ENCODE measurements around the gene KCTD14.
A peak's percentile ranks its signal among the peaks of the same experiment; 100 is the strongest.
"Not testable (repeated sequence)": the region's sequence is repeated elsewhere in the genome, so short reads cannot be mapped to it uniquely, and the experiment has no call there.

KCTD14 gene, protein sequence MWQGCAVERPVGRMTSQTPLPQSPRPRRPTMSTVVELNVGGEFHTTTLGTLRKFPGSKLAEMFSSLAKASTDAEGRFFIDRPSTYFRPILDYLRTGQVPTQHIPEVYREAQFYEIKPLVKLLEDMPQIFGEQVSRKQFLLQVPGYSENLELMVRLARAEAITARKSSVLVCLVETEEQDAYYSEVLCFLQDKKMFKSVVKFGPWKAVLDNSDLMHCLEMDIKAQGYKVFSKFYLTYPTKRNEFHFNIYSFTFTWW

DNA sequence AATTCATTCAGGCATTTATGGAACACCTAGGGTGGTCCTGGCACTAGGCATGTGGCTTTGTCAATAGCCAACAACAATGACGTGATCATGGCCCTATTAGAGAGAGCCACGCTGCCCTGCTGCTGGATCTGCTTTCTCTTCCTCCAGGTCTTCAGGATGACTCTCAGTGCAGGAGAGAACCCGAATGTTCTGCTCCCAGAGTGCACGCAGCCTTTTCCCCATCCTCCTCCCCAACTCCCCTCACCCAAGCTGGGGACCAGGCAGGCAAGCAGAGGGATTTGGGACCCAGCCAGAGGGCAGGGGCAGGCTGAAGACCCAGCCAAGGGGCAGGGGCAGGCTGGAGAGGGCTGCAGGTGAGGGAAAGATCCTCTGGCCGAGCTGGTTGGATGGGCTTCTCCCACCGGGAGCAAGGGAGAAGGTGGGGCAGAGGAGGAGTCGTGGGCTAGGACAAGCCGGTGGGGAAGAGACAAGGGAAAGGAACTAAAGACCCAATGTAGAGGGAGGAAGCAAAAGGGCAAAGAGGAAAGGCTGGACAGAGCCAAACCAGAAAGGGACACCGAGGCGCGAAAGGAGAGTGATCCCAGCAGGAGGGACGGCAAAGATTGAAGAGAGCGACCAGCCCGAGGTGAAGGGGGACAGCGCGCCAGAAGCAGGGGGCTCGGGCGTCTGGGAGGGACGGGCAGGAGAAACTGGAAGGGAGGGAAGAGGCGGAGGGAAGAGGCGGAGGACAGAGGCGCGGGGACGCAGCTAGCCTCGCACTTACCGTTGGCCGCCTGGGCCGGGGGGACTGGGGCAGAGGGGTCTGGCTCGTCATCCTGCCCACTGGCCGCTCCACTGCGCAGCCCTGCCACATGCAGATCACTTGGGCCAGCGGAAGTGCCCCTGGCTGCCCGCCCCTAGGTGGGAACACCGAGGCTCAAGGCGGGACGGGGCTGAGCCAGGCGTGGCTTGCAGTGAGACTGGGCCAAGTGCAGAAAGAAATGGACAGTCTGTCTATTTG is at the start of gene KCTD14:
Gene KCTD14, minus strand, starts transcription at position 880 of the 1,000 bp plus-strand sequence. Its CDS starts 27 bp downstream, at position 853.
- no peak for DNase-seq (ENCODE audit: low read depth, low spot score)
- peak within 1 kb of the TSS; percentile 2 for H3K27ac ChIP-seq

DNA sequence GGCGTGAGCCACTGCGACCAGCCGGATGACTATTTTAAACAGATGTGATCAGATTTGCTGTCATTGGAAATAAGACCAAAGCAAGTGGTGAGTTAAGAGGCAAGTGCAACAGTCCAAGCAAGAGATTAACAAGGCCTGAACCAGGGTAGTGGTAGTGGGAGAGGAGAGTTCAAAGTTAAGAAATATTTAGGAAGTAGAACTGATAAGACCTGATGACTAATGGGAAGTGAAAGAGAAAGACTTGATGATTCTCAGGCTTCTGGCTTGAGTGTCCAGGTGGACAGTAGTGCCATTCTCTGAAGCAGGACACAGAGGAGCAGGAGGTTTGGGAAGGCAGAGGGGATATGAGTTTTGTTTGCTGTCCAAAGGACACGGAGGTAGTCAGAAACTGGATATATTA is 49.4 kb upstream of the KCTD14 start:
- DNase-seq (ENCODE audit: low read depth, low spot score), result no peak
- peak overlapping the region; percentile 8 for H3K27ac ChIP-seq

GRCh38 chr11:78071717-78072116 is 48.6 kb upstream of the KCTD14 start:
- peak overlapping the region; percentile 8 for H3K27ac ChIP-seq
- DNase-seq (ENCODE audit: low read depth, low spot score), result no peak

- no peak overlapping the region for H3K27ac ChIP-seq
- DNase-seq (ENCODE audit: low read depth, low spot score), result no peak
These were observed 47.5 kb upstream of the KCTD14 start for GRCh38 chr11:78070621-78071020.

DNA sequence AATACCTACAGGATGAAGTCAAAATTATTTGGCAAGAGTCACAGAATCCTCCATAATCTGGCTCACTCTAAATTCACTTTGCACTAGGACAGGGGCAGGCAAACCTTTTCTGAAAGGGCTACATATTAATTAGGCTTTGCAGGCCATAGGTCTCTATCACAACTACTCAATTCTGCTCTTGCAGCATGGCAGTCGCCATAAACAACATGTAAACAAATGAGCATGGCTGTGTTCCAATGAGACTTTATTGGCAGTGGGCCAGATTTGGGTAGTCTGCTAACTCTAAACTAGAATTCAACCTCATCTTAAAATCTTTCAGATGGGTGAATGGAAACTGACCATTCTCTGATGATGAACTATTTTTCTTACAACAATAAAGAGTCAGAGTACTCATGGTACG is 46.4 kb upstream of the KCTD14 start:
- no peak overlapping the region for H3K27ac ChIP-seq
- no peak for DNase-seq (ENCODE audit: low read depth, low spot score)

GRCh38 chr11:78067704-78068103 is 44.6 kb upstream of the KCTD14 start:
- no peak for DNase-seq (ENCODE audit: low read depth, low spot score)
- no peak overlapping the region for H3K27ac ChIP-seq

DNA sequence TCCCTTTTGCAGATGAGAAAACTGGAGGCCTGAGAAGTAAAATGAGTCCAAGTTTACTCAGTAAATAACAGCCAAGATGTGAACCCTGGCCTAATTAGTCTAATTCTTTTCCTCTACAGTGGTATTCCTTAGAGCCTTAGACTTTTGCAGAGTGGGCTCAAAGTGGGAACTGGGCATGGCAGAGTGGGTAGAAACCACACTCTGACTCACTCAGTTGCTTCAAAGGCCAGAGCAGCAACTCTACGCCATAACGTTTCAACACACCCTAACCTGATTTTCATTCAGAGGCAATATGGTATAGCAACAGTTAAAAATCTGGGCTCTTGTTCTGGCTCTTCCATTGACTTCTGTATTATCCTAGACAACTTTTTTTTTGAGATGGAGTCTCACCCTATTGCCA is 43.4 kb upstream of the KCTD14 start:
- DNase-seq (ENCODE audit: low read depth, low spot score), result no peak
- H3K27ac ChIP-seq, result no peak overlapping the region

DNA sequence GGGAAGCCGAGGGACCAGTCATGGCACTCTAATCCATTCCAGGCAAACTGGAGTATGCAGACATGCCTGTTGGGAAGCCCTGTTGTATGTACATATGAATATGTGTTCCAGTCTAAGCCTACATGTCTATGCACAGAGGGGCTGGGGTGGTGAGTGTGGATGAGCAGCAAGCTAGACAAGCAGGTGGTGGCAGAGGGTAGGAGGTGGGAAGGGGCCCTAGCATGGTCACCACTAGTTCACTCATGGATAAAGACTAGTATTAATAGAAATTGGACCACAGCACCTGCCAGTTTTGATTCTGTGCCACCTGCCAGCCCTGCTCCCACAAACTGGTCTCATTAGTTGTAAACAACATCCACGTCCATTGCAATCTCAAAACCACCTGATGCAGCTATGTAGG is 42.1 kb upstream of the KCTD14 start:
- DNase-seq (ENCODE audit: low read depth, low spot score), result no peak
- H3K27ac ChIP-seq, result no peak overlapping the region

DNA sequence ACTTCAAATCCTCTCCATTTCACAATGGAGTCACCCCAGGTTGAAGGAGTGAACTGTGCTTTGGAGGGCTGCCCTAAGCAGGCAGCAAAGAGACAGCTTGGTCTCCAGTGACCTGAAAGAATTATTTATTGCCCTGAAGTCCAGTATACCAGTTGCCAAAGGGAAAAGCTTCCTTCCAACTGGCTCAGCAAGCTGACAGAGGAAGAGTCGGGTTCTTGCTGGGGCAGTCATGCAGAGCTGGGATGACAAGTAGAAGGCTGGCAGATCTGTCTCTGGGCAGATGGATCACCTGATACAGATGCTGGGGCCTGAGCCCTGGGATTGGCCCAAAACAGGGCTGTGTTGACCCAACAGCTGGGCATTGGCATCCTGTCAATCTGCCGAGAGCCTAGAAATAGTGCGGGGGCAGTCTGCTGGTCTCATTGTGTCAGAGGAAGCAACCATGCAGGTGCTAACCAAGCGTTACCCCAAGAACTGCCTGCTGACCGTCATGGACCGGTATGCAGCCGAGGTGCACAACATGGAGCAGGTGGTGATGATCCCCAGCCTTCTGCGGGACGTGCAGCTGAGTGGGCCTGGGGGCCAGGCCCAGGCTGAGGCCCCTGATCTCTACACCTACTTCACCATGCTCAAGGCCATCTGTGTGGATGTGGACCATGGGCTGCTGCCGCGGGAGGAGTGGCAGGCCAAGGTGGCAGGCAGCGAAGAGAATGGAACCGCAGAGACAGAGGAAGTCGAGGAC is 40.5 kb upstream of the KCTD14 start, which contains the start of gene THRSP:
Gene THRSP, plus strand, starts transcription at position 422 of the 742 bp plus-strand sequence. Its CDS starts 21 bp downstream, at position 443.
- no peak for DNase-seq (ENCODE audit: low read depth, low spot score)
- no peak within 1 kb of the TSS for H3K27ac ChIP-seq

DNA sequence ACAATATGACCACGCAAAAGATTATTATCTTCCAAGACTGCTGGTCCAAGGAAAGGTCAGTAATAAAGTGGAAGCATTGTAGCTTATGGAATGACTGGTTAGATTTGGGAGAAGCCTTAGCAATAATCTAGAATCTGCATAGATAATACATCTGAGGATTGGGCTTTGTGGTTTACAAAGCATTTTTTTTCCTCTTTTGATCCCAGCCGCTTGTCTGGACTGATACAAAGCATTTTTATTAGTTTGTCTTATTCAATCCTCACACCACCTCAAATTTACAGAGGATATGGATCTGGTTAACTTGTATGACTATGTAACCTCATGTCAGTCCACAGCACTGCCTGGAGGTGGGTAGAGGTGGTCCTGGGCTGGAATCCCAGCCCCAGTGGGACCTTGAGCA is 39.6 kb upstream of the KCTD14 start:
- H3K27ac ChIP-seq, result no peak overlapping the region
- DNase-seq (ENCODE audit: low read depth, low spot score), result no peak

DNA sequence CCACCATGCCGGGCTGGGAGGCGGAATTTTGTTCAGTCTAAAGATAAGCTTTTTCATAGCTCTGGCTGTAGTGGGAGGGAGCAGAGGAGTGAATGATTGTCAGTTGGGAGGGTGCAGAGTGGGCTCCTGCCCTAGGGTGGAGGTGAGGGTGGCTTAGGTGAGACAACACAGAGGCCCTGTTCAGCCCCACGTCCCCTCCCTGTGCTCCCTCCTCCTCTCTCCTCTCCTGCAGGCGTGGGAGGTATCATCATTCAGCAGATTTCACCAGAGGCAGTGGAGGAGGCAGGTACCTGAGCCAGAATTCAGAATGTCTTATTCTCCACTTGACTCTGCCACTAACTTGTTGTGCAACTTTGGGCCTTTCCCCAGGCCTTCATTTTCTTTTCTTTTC is 38.8 kb upstream of the KCTD14 start:
- DNase-seq (ENCODE audit: low read depth, low spot score), result no peak
- H3K27ac ChIP-seq, result no peak overlapping the region

- no peak for DNase-seq (ENCODE audit: low read depth, low spot score)
- H3K27ac ChIP-seq, result no peak overlapping the region
These were observed 38.2 kb upstream of the KCTD14 start for GRCh38 chr11:78061088-78061920.

DNA sequence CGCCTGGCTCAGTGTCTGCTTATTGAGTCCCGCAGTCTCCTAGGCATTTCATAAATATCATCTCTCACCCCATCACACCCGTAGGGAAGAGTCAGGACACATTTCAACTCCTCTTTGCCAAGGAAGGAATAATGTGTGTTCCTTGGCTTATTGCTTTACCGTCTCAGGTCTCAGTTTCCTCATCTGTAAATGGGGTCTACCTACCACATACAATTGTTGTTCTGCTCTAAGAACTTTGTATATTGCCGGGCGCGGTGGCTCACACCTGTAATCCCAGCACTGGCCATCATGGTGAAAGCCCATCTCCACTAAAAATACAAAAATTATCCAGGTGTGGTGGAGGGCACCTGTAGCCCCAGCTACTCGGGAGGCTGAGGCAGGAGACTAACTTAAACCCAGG is 37.5 kb upstream of the KCTD14 start:
- no peak overlapping the region for H3K27ac ChIP-seq
- DNase-seq (ENCODE audit: low read depth, low spot score), result no peak

GRCh38 chr11:78059749-78060328 is 36.8 kb upstream of the KCTD14 start:
- DNase-seq (ENCODE audit: low read depth, low spot score); H3K27ac ChIP-seq: not testable (repeated sequence)

DNA sequence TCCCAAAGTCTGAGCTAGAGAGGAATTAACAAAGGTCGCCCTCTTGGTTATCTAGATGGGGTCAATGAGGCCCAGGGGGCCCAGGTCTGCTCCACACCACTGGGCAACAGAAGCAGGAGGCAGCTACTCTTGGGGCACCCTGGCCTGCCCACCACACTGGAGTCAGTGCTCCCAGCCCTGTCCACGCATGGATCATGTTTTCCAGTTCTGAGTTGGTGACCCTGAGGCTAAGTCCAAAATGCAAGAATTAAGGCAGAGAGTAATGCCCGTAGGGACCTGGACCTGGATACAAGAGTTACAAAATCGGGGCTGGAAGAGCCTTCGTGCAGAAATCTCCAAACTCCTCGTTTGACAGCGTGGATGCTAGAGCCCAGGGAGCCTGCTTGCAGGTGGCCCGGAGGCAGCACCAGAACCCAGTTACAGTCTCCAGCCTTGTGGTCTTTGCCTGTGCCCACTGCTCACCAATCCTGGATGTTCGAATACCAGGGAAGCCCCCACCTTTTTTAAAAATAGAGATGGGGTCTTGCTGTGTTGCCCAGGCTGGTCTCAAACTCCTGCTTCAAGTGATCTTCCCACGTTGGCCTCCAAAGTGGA is 34.5 kb upstream of the KCTD14 start:
- H3K27ac ChIP-seq, result no peak overlapping the region

DNA sequence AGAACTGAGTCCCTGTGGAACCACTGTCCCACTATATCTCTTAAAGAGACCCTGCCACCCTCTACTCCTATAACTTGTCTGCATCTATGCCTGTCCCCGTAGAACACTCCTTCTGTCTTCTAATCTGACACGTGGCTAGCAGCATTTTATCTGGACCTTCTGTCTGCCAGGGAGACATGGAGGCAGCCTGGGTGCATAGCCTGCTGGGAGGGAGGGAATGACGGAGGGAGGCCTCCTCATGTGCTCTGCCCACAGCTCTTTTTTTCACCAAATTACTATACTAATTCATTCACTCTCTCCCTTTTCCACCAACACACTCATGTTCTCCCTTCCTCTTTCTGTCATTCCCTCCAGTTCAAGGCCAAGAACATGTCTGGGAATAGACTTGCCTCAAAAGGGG is 33.0 kb upstream of the KCTD14 start:
- DNase-seq (ENCODE audit: low read depth, low spot score), result no peak
- no peak overlapping the region for H3K27ac ChIP-seq

More for the DNA sequence above, 34.5 kb upstream of the KCTD14 start:
- DNase-seq (ENCODE audit: low read depth, low spot score), result no peak

DNA sequence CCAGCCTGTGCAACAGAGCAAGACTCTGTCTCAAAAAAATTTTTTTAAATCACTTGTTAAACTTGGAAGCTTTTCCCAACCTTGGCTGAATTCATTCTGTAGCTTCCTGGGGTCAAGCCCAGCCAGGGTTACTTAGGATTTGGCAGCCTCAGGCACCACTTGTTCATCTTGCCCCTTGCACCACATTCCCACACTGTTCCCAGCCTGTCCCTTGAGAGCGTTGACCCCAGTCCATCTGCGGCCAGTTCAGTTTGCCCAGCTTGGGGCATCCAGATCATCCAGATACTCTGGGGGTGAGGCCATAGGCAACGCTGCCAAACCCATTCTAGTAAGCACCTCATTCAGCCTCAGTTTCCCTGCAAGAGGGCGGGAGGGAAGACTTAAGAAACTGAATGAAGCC is 31.9 kb upstream of the KCTD14 start:
- DNase-seq (ENCODE audit: low read depth, low spot score), result no peak
- no peak overlapping the region for H3K27ac ChIP-seq

DNA sequence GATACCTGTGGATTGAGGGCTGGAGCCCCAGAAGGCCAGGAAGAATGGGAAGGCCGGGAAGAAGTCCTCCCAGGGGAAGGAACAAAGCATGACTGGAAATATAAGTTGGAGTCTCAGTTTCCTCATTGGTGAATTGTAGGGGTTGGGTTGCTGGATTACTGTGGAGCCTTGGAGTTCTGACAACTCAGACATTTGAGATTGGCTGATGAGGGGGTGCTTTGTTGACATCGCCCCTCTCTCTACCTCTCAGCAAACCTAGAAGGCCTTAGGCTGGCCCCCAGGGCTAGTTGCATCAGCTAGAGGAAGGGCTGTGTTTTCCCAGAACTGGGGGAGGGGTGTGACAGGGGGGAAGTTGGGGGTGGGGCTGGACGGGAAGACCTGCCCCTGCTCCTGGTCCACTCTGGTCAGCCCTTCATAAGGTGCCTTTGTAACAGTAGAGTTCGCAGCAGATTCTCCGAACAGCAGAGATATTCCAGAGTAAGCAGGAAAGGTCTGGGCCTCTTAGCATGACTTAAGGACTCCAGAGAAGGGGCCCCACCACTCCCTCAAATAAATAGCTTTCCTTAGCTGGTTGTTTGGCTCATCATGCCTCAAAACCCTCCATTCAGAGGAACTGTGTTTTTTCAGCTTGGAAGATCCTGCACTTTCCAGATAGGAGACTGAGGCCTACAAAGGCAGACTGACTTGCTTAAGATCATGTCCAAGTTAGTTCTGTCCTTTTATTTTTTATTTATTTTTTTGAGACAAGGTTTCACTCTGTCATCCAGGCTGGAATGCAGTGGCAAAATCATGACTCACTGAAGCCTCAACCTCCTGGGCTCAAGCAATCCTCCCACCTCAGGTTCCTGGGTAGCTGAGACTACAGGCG is 28.1 kb upstream of the KCTD14 start:
- DNase-seq (ENCODE audit: low read depth, low spot score), result peak; percentile 43
- H3K27ac ChIP-seq, result peak overlapping the region; percentile 75

All from epithelial cell of prostate (primary cell).